ENCODE data around the gene MAP3K14. TPM values are rescaled to one million over a fixed set of nuclear protein-coding genes. Genes with fewer than 3 reads are reported as not detected.

Gene MAP3K14
- total RNA-seq (2022) = 10.0 and 11.7 TPM in 2 replicates
- Bru-seq, nascent RNA = percentile 70 among the genes with signal in this experiment
- percentile 63 among the genes with signal in this experiment for BruChase-seq, experiment 1, labeled RNA remaining after a 2-hour chase
- BruChase-seq, experiment 2, labeled RNA remaining after a 6-hour chase = percentile 62 among the genes with signal in this experiment
- long read RNA-seq, full-length matches to known transcripts = 10 of 16 reads
- long read RNA-seq, partial matches to known transcripts = 3 of 16 reads
- long read RNA-seq, other reads (novel, unspliced or antisense) = 3 of 16 reads

DNA sequence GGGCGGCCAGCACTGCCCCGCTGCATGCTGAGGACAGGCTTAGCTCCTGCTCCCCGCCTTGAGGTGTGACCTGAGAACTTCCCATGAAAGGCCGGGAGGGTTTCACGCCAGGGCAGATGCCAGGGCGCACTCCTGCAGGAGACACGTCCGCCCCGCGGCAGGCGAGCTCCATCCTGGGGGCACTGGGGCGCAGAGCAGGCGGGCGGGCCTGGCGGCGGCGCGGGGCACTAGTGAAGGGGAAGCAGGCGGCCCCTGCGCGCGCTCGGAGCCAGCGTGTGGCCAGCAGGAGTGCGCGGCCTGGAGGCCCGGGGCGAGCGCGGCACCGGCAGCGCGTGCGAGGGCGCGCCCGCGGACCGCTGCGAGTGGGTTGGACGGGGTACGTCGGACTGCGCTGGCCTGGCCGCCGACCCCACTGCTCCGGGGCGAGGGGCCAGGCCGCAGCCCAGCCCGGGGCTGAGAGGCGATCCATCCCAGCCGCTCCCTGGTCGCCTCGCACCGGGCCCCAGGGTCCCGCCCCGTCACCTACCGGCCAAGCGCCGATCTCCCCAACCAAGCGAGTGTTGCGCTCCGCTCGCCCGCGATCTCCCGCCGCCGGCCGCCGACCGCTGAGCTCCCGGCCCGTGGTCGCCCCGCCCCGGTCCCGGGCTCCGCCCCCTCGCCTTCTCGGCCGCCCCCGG is at the start of gene MAP3K14:
TSS of gene MAP3K14 (minus strand) at position 587 of the 677 bp plus-strand sequence. CDS start 26,275 bp downstream, outside the sequence.
- CTCF ChIA-PET = interaction anchor here (0.5 to 2.7 kb wide), 18 partner anchors 9 to 181 kb away, joined by 3 to 30 read pairs (median 5); partner anchors contain the start of gene ACBD4
- H3K27me3 Mint-ChIP-seq (ENCODE audit: insufficient read depth, unreplicated experiment) = no peaks in the 10 kb centered on the region
- intact Hi-C loops (cut with micrococcal nuclease; ENCODE audit: unreplicated experiment) = loop anchor here (1.0 to 2.0 kb wide), 4 partner anchors 24 to 69 kb away; no protein-coding TSS in a partner anchor
- H3K9me3 ChIP-seq = no peaks in the 10 kb centered on the region
- H3K4me1 Mint-ChIP-seq (ENCODE audit: low read depth, unreplicated experiment) = peaks cover 43% of the 10 kb centered on the region
- DNase-seq = peak; percentile 75 to 86
- H3K27ac Mint-ChIP-seq (ENCODE audit: unreplicated experiment) = peak within 1 kb of the TSS; percentile 96
- TF ChIP-seq, protein P1, sequence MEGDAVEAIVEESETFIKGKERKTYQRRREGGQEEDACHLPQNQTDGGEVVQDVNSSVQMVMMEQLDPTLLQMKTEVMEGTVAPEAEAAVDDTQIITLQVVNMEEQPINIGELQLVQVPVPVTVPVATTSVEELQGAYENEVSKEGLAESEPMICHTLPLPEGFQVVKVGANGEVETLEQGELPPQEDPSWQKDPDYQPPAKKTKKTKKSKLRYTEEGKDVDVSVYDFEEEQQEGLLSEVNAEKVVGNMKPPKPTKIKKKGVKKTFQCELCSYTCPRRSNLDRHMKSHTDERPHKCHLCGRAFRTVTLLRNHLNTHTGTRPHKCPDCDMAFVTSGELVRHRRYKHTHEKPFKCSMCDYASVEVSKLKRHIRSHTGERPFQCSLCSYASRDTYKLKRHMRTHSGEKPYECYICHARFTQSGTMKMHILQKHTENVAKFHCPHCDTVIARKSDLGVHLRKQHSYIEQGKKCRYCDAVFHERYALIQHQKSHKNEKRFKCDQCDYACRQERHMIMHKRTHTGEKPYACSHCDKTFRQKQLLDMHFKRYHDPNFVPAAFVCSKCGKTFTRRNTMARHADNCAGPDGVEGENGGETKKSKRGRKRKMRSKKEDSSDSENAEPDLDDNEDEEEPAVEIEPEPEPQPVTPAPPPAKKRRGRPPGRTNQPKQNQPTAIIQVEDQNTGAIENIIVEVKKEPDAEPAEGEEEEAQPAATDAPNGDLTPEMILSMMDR (IDR thresholded peaks at IDR 0.05; ENCODE audit: insufficient read depth in 1 of 2, low read depth in 1 of 2, low read length in 1 of 2, severe bottlenecking in 1 of 2, unreplicated experiment in 1 of 2) = peak in 1 of 2 experiments; percentile 21
- H3K36me3 ChIP-seq (ENCODE audit: control insufficient read depth, insufficient read depth, low read length) = no peaks in the 10 kb centered on the region
- H3K9me3 Mint-ChIP-seq (ENCODE audit: unreplicated experiment) = no peaks in the 10 kb centered on the region
- BruUV-seq (replicated peaks) = no TSS peak
- H3K4me1 ChIP-seq = peaks cover 39% of the 10 kb centered on the region
- H3K4me3 Mint-ChIP-seq (ENCODE audit: unreplicated experiment) = peak within 1 kb of the TSS; percentile 89
- POLR2A ChIA-PET = interaction anchor here (0.5 to 2.5 kb wide), 25 partner anchors 9 to 578 kb away, joined by 3 to 66 read pairs (median 4); partner anchors contain the start of genes ACBD4, HEXIM1, HEXIM2 and MAPT
- H3K27me3 ChIP-seq (replicated peaks; ENCODE audit: control insufficient read depth, insufficient read depth, low read length) = no peaks in the 10 kb centered on the region
- H3K4me3 ChIP-seq (ENCODE audit: low read depth, low read length) = peak within 1 kb of the TSS; percentile 93
- peaks cover 13% of the 10 kb centered on the region for H3K36me3 Mint-ChIP-seq (ENCODE audit: insufficient read depth, unreplicated experiment)

DNA sequence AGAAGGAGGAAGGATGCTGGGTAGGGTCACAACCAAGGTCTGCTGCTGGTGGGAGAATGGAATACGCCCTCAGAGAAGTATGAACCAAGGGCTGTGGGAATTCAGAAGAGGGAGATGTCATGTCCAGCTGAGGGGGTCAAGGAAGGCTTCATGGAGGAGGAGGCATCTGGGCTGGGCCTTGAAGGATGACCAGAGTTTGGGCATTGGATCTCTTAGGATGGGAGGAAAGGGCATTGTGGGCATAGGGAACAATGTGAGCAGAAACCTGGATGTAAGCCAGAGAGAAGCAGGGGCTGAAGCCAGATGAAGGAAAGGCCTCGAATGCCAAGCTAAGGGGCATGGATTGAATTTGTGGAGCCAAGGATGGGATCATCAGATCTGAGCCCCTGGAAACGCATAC is 49.2 kb upstream of the MAP3K14 start:
- intact Hi-C loops (cut with micrococcal nuclease; ENCODE audit: unreplicated experiment) = no loop called here
- ChIA-PET CTCF (no interaction called here), POLR2A (no interaction called here)
- Histone ChIP-seq H3K4me1 (peaks cover 8% of the 10 kb centered on the region), H3K4me3 (ENCODE audit: low read depth, low read length) (no peak overlapping the region), H3K36me3 (ENCODE audit: control insufficient read depth, insufficient read depth, low read length) (no peaks in the 10 kb centered on the region), H3K27me3 (replicated peaks; ENCODE audit: control insufficient read depth, insufficient read depth, low read length) (no peaks in the 10 kb centered on the region), H3K9me3 (no peaks in the 10 kb centered on the region)
- peaks cover 8% of the 10 kb centered on the region for H3K4me1 Mint-ChIP-seq (ENCODE audit: low read depth, unreplicated experiment)
- H3K4me3 Mint-ChIP-seq (ENCODE audit: unreplicated experiment) = no peak overlapping the region
- TF ChIP-seq, protein P1 (IDR thresholded peaks at IDR 0.05; ENCODE audit: insufficient read depth in 1 of 2, low read depth in 1 of 2, low read length in 1 of 2, severe bottlenecking in 1 of 2, unreplicated experiment in 1 of 2) = no peak
- DNase-seq = no peak
- no peaks in the 10 kb centered on the region for H3K36me3 Mint-ChIP-seq (ENCODE audit: insufficient read depth, unreplicated experiment)
- no peaks in the 10 kb centered on the region for H3K9me3 Mint-ChIP-seq (ENCODE audit: unreplicated experiment)
- peak overlapping the region; percentile 29 for H3K27ac Mint-ChIP-seq (ENCODE audit: unreplicated experiment)
- H3K27me3 Mint-ChIP-seq (ENCODE audit: insufficient read depth, unreplicated experiment) = no peaks in the 10 kb centered on the region
- no TSS peak for BruUV-seq (replicated peaks)

DNA sequence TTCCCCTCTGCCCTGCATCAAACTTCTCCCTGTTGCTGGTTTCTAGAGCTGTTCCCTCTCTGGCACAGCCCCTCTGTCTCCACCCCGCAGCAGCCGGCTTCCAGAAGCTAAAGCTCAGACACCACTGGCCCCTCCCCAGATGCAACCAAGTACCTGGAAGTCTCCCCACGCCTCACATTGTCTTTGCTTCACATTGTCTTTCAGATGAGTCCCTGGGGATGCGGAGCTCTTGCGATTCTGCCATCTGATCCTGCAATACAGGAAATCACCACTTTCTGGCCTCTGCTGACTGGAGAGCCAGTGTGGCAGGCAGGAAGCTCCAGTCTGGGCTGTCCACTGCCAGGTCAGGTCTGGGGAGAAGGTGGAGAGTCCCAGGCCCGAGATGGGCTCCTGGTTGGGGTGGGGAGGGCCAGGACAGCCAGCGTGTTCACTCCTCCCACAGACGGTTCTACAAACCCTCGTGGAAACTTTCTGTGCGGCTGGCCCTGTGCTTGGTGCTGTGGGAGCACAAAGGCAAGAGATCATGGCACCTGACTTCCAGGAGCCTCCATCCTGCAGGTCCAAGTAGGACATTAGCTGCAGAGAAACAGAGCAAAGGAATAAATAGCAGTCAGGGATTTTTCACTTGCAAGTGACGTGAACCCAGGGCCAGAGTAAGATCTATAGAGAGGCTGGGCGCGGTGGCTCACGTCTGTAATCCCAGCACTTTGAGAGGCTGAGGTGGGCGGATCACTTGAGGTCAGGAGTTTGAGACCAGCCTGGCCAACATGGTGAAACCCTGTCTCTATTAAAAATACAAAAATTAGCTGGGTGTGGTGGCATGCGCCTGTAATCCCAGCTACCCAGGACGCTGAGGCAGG is 47.9 kb upstream of the MAP3K14 start:
- ChIA-PET CTCF (no interaction called here), POLR2A (no interaction called here)
- Histone ChIP-seq H3K27me3 (replicated peaks; ENCODE audit: control insufficient read depth, insufficient read depth, low read length) (no peaks in the 10 kb centered on the region), H3K4me1 (no peaks in the 10 kb centered on the region), H3K9me3 (no peaks in the 10 kb centered on the region), H3K4me3 (ENCODE audit: low read depth, low read length) (no peak overlapping the region), H3K36me3 (ENCODE audit: control insufficient read depth, insufficient read depth, low read length) (no peaks in the 10 kb centered on the region)
- Mint-ChIP-seq H3K4me1 (ENCODE audit: low read depth, unreplicated experiment) (no peaks in the 10 kb centered on the region), H3K9me3 (ENCODE audit: unreplicated experiment) (no peaks in the 10 kb centered on the region), H3K4me3 (ENCODE audit: unreplicated experiment) (no peak overlapping the region), H3K27ac (ENCODE audit: unreplicated experiment) (peak overlapping the region; percentile 29), H3K27me3 (ENCODE audit: insufficient read depth, unreplicated experiment) (no peaks in the 10 kb centered on the region), H3K36me3 (ENCODE audit: insufficient read depth, unreplicated experiment) (no peaks in the 10 kb centered on the region)
- no peak for DNase-seq
- intact Hi-C loops (cut with micrococcal nuclease; ENCODE audit: unreplicated experiment) = no loop called here
- TF ChIP-seq, protein P1 (IDR thresholded peaks at IDR 0.05; ENCODE audit: insufficient read depth in 1 of 2, low read depth in 1 of 2, low read length in 1 of 2, severe bottlenecking in 1 of 2, unreplicated experiment in 1 of 2) = no peak
- BruUV-seq (replicated peaks) = no TSS peak

Data from Caco-2 (cell line).